ENCODE results near the gene NPY. TPM values are rescaled to one million over a fixed set of nuclear protein-coding genes. Genes with fewer than 3 reads are reported as not detected.

NPY gene
- total RNA-seq, 1 donor = not detected

GRCh38 chr7:24290004-24290641, 6.1 kb downstream of the NPY start:
- H2AFZ ChIP-seq (ENCODE audit: low read length) = no peak overlapping the region
- no peak overlapping the region for H3K4me3 ChIP-seq (ENCODE audit: insufficient read depth, low read length)
- no peak overlapping the region for H3K4me2 ChIP-seq (ENCODE audit: insufficient read depth, low read length)
- no peaks in the 10 kb centered on the region for H3K9me3 ChIP-seq (ENCODE audit: low read depth, low read length)
- H3K79me2 ChIP-seq (ENCODE audit: insufficient read depth, low read length) = no peaks in the 10 kb centered on the region
- H3K4me1 ChIP-seq (ENCODE audit: insufficient read depth, low read length) = no peaks in the 10 kb centered on the region
- H3K27me3 ChIP-seq (ENCODE audit: insufficient read depth, low read length) = peaks cover 17% of the 10 kb centered on the region
- TF ChIP-seq CTCF (IDR thresholded peaks at IDR 0.05; ENCODE audit: extremely low read depth, low read depth, low read length) = peak; percentile 33
- H3K36me3 ChIP-seq (ENCODE audit: insufficient read depth, low read length) = no peaks in the 10 kb centered on the region
- no peaks in the 10 kb centered on the region for H4K20me1 ChIP-seq (ENCODE audit: insufficient read depth, low read length)
- no peak overlapping the region for H3K27ac ChIP-seq (ENCODE audit: low read depth, low read length)
- DNase-seq (ENCODE audit: insufficient read length, low spot score, missing footprints) = peak; percentile 70

- no peak overlapping the region for H3K4me2 ChIP-seq (ENCODE audit: insufficient read depth, low read length)
Observed at GRCh38 chr7:24291271-24291670, 7.3 kb downstream of the NPY start.

GRCh38 chr7:24297362-24297761, 13.4 kb downstream of the NPY start:
- Histone ChIP-seq H3K79me2 (ENCODE audit: insufficient read depth, low read length) (no peaks in the 10 kb centered on the region), H3K4me2 (ENCODE audit: insufficient read depth, low read length) (no peak overlapping the region), H3K4me1 (ENCODE audit: insufficient read depth, low read length) (no peaks in the 10 kb centered on the region), H3K4me3 (ENCODE audit: insufficient read depth, low read length) (no peak overlapping the region), H4K20me1 (ENCODE audit: insufficient read depth, low read length) (no peaks in the 10 kb centered on the region), H2AFZ (ENCODE audit: low read length) (no peak overlapping the region), H3K36me3 (ENCODE audit: insufficient read depth, low read length) (no peaks in the 10 kb centered on the region), H3K9me3 (ENCODE audit: low read depth, low read length) (no peaks in the 10 kb centered on the region), H3K27ac (ENCODE audit: low read depth, low read length) (no peak overlapping the region), H3K27me3 (ENCODE audit: insufficient read depth, low read length) (no peaks in the 10 kb centered on the region)
- no peak for DNase-seq (ENCODE audit: insufficient read length, low spot score, missing footprints)
- TF ChIP-seq CTCF (IDR thresholded peaks at IDR 0.05; ENCODE audit: extremely low read depth, low read depth, low read length) = no peak

More at GRCh38 chr7:24291271-24291670, 7.3 kb downstream of the NPY start:
- Histone ChIP-seq H3K4me3 (ENCODE audit: insufficient read depth, low read length) (no peak overlapping the region), H4K20me1 (ENCODE audit: insufficient read depth, low read length) (no peaks in the 10 kb centered on the region), H3K27ac (ENCODE audit: low read depth, low read length) (no peak overlapping the region), H3K79me2 (ENCODE audit: insufficient read depth, low read length) (no peaks in the 10 kb centered on the region), H3K27me3 (ENCODE audit: insufficient read depth, low read length) (peaks cover 6% of the 10 kb centered on the region), H3K36me3 (ENCODE audit: insufficient read depth, low read length) (no peaks in the 10 kb centered on the region), H3K4me1 (ENCODE audit: insufficient read depth, low read length) (no peaks in the 10 kb centered on the region), H2AFZ (ENCODE audit: low read length) (no peak overlapping the region), H3K9me3 (ENCODE audit: low read depth, low read length) (no peaks in the 10 kb centered on the region)
- no peak for DNase-seq (ENCODE audit: insufficient read length, low spot score, missing footprints)
- TF ChIP-seq CTCF (IDR thresholded peaks at IDR 0.05; ENCODE audit: extremely low read depth, low read depth, low read length) = no peak

GRCh38 chr7:24298696-24299095, 14.7 kb downstream of the NPY start:
- TF ChIP-seq CTCF (IDR thresholded peaks at IDR 0.05; ENCODE audit: extremely low read depth, low read depth, low read length) = no peak
- no peak for DNase-seq (ENCODE audit: insufficient read length, low spot score, missing footprints)
- Histone ChIP-seq H3K27ac (ENCODE audit: low read depth, low read length) (no peak overlapping the region), H3K9me3 (ENCODE audit: low read depth, low read length) (no peaks in the 10 kb centered on the region), H2AFZ (ENCODE audit: low read length) (no peak overlapping the region), H3K79me2 (ENCODE audit: insufficient read depth, low read length) (no peaks in the 10 kb centered on the region), H3K4me3 (ENCODE audit: insufficient read depth, low read length) (no peak overlapping the region), H3K36me3 (ENCODE audit: insufficient read depth, low read length) (no peaks in the 10 kb centered on the region), H3K27me3 (ENCODE audit: insufficient read depth, low read length) (no peaks in the 10 kb centered on the region), H3K4me1 (ENCODE audit: insufficient read depth, low read length) (no peaks in the 10 kb centered on the region), H3K4me2 (ENCODE audit: insufficient read depth, low read length) (no peak overlapping the region), H4K20me1 (ENCODE audit: insufficient read depth, low read length) (no peaks in the 10 kb centered on the region)
